ENCODE measurements around the gene DOK7.

DNA sequence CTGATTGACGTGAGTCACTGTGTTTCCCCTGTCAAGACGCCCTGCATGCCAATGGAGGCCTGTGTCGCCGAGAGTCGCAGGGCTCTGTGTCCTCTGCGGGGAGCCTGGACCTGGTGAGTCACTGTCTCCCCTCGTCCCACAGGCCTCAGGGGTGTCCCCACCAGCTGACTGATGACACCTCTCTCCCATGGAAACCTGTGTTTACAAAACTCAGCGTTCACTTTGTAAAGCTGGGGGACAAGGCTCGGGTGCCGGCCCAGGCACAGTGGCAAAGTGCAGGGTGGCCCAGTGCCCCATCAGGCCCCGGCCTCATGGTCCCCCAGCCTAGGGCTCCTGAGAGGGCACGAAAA is 42.5 kb upstream of the DOK7 start:
- no peak for TF ChIP-seq CTCF (IDR thresholded peaks at IDR 0.05; ENCODE audit: low read depth, low read length, missing input control)
- TF ChIP-seq, protein P1, sequence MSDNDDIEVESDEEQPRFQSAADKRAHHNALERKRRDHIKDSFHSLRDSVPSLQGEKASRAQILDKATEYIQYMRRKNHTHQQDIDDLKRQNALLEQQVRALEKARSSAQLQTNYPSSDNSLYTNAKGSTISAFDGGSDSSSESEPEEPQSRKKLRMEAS (IDR thresholded peaks at IDR 0.05): no peak
- TF ChIP-seq TAF1 (conservative IDR thresholded peaks at IDR 0.05): no peak
- TF ChIP-seq, protein P2, sequence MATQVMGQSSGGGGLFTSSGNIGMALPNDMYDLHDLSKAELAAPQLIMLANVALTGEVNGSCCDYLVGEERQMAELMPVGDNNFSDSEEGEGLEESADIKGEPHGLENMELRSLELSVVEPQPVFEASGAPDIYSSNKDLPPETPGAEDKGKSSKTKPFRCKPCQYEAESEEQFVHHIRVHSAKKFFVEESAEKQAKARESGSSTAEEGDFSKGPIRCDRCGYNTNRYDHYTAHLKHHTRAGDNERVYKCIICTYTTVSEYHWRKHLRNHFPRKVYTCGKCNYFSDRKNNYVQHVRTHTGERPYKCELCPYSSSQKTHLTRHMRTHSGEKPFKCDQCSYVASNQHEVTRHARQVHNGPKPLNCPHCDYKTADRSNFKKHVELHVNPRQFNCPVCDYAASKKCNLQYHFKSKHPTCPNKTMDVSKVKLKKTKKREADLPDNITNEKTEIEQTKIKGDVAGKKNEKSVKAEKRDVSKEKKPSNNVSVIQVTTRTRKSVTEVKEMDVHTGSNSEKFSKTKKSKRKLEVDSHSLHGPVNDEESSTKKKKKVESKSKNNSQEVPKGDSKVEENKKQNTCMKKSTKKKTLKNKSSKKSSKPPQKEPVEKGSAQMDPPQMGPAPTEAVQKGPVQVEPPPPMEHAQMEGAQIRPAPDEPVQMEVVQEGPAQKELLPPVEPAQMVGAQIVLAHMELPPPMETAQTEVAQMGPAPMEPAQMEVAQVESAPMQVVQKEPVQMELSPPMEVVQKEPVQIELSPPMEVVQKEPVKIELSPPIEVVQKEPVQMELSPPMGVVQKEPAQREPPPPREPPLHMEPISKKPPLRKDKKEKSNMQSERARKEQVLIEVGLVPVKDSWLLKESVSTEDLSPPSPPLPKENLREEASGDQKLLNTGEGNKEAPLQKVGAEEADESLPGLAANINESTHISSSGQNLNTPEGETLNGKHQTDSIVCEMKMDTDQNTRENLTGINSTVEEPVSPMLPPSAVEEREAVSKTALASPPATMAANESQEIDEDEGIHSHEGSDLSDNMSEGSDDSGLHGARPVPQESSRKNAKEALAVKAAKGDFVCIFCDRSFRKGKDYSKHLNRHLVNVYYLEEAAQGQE (IDR thresholded peaks at IDR 0.05): no peak
- TF ChIP-seq YY1 (IDR thresholded peaks at IDR 0.05): no peak
- no peak for TF ChIP-seq JUND (IDR thresholded peaks at IDR 0.05)
- TF ChIP-seq HNF4G (IDR thresholded peaks at IDR 0.05): no peak
- TF ChIP-seq EGR1 (IDR thresholded peaks at IDR 0.05; ENCODE audit: low read depth in 2 of 2): no peak
- TF ChIP-seq RAD21 (IDR thresholded peaks at IDR 0.05): no peak
- TF ChIP-seq GABPA (IDR thresholded peaks at IDR 0.05 in 1 of 2, conservative IDR thresholded peaks at IDR 0.05 in 1 of 2): no peak
- no peak for TF ChIP-seq FOXA2 (IDR thresholded peaks at IDR 0.05)
- TF ChIP-seq ATF3 (IDR thresholded peaks at IDR 0.05): no peak
- TF ChIP-seq RXRA (IDR thresholded peaks at IDR 0.05): no peak
